Transverse colon (tissue), 4 donors: ENCODE results near the gene CDC14A.

Source experiments
- CTCF ChIP-seq, 5 experiments: fragments of 200-600 bp in 3 of 5; fragments of 450-650 bp in 2 of 5; sonication (generic) in 3 of 5; IDR thresholded peaks; 1 replicate in 2 of 5; 2 replicates in 3 of 5; pipeline ENCODE4 v1.5.1; 2016 to 2017; ENCODE audit warnings: antibody characterized with exemption in 5 of 5, inconsistent platforms in 3 of 5, mild to moderate bottlenecking in 2 of 5, moderate library complexity in 1 of 5
- POLR2A ChIP-seq: fragments of 450-650 bp; IDR thresholded peaks from one replicate; pipeline ENCODE4 v1.6.1; 2016; ENCODE audit warnings: antibody characterized with exemption, mild to moderate bottlenecking, moderate library complexity
- POLR2AphosphoS5 ChIP-seq, 3 donors: sonication (generic); formaldehyde crosslinking; IDR thresholded peaks; one replicate each; pipeline ENCODE4 v1.6.1; 2016; ENCODE audit warnings: antibody characterized with exemption in 3 of 3

- no peak for TF ChIP-seq CTCF (IDR thresholded peaks at IDR 0.05)
- TF ChIP-seq POLR2A = no peak
- TF ChIP-seq POLR2AphosphoS5 (IDR thresholded peaks at IDR 0.05) = no peak
These were observed 130.9 kb downstream of the CDC14A start for GRCh38 chr1:100483230-100483629.
